ENCODE results near the gene PCDH1.

The PCDH1 gene

GRCh38 chr5:141880961-141881801, 3.0 kb upstream of the PCDH1 start:
- TF ChIP-seq CTCF (IDR thresholded peaks at IDR 0.05; ENCODE audit: insufficient read depth, missing control alignments): no peak
- FAIRE-seq: no peak
- DNase-seq (ENCODE audit: insufficient read length, low spot score): no peak

GRCh38 chr5:141879941-141880738, 1.9 kb upstream of the PCDH1 start:
- no peak for DNase-seq (ENCODE audit: insufficient read length, low spot score)
- TF ChIP-seq CTCF (IDR thresholded peaks at IDR 0.05; ENCODE audit: insufficient read depth, missing control alignments): no peak
- FAIRE-seq: no peak

GRCh38 chr5:141879426-141879759, 1.2 kb upstream of the PCDH1 start:
- no peak for FAIRE-seq
- TF ChIP-seq CTCF (IDR thresholded peaks at IDR 0.05; ENCODE audit: insufficient read depth, missing control alignments): no peak
- DNase-seq (ENCODE audit: insufficient read length, low spot score): no peak

- DNase-seq (ENCODE audit: insufficient read length, low spot score) (no peak), FAIRE-seq (no peak)
- TF ChIP-seq CTCF (IDR thresholded peaks at IDR 0.05; ENCODE audit: insufficient read depth, missing control alignments): peak; percentile 97
Observed at GRCh38 chr5:141878711-141879425, 658 bp upstream of the PCDH1 start.

GRCh38 chr5:141877356-141878185, 639 bp downstream of the PCDH1 start:
- no peak for DNase-seq (ENCODE audit: insufficient read length, low spot score)
- TF ChIP-seq CTCF (IDR thresholded peaks at IDR 0.05; ENCODE audit: insufficient read depth, missing control alignments): no peak
- no peak for FAIRE-seq

GRCh38 chr5:141876628-141877355, 1.4 kb downstream of the PCDH1 start:
- FAIRE-seq (no peak), DNase-seq (ENCODE audit: insufficient read length, low spot score) (no peak)
- no peak for TF ChIP-seq CTCF (IDR thresholded peaks at IDR 0.05; ENCODE audit: insufficient read depth, missing control alignments)
